HG02610 (cell line): Measurements from ENCODE around the gene GRIK5.

Experiments used
- ATAC-seq: cut with Tn5 transposase; IDR thresholded peaks from one replicate; pipeline ENCODE4 v1.9.1; 2021; ENCODE audit warnings: mild to moderate bottlenecking, moderate library complexity; ENCODE audit not compliant: unreplicated experiment

Gene GRIK5

GRCh38 chr19:41957838-41958366 lies 112.1 kb downstream of the GRIK5 start:
- no peak for ATAC-seq

GRCh38 chr19:41957161-41957837 lies 112.7 kb downstream of the GRIK5 start:
- ATAC-seq = no peak

- ATAC-seq = no peak
Measured at GRCh38 chr19:41956621-41957020, 113.4 kb downstream of the GRIK5 start.

DNA sequence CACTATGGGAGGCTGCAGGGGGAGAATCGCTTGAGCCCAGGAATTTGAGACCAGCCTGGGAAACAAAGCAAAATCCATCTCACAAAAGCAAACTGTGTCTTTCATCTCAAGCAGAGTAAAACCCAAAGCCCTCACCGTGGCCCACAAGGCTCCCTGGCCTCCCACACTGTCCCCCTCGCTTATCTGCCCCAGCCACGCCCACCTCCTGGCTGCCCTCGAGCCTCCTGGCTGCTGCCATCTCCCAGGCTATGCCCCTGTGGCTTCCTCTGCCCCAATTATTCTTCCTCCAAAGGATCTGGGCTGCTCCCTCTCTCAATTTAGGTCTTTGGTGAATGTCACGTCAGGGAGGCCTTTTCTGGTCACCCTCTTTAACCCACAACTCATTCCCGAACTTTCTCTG lies 114.5 kb downstream of the GRIK5 start:
- ATAC-seq = no peak

GRCh38 chr19:41951686-41952172 lies 118.3 kb downstream of the GRIK5 start:
- ATAC-seq = no peak
